Measurements from ENCODE around the gene MAP3K14.

- TF ChIP-seq, protein P1, sequence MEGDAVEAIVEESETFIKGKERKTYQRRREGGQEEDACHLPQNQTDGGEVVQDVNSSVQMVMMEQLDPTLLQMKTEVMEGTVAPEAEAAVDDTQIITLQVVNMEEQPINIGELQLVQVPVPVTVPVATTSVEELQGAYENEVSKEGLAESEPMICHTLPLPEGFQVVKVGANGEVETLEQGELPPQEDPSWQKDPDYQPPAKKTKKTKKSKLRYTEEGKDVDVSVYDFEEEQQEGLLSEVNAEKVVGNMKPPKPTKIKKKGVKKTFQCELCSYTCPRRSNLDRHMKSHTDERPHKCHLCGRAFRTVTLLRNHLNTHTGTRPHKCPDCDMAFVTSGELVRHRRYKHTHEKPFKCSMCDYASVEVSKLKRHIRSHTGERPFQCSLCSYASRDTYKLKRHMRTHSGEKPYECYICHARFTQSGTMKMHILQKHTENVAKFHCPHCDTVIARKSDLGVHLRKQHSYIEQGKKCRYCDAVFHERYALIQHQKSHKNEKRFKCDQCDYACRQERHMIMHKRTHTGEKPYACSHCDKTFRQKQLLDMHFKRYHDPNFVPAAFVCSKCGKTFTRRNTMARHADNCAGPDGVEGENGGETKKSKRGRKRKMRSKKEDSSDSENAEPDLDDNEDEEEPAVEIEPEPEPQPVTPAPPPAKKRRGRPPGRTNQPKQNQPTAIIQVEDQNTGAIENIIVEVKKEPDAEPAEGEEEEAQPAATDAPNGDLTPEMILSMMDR (conservative IDR thresholded peaks at IDR 0.05; ENCODE audit: low read depth, low read length), result no peak
- TF ChIP-seq POLR2A (IDR thresholded peaks at IDR 0.05; ENCODE audit: low read depth, low read length) (no peak), RCOR1 (IDR thresholded peaks at IDR 0.05; ENCODE audit: insufficient replicate concordance, low read length) (no peak)
Observed at GRCh38 chr17:45236282-45236606, 80.6 kb downstream of the MAP3K14 start.
